Measurements from ENCODE around the gene LRPPRC.

LRPPRC gene

GRCh38 chr2:43874776-43875451 is 120.9 kb downstream of the LRPPRC start:
- H2AFZ ChIP-seq (ENCODE audit: low read depth): no peak overlapping the region
- no peak overlapping the region for H3K4me3 ChIP-seq (IDR thresholded peaks at IDR 0.05; ENCODE audit: insufficient read depth, low read depth, low read length)
- H4K20me1 ChIP-seq (ENCODE audit: insufficient read depth): no peaks in the 10 kb centered on the region
- no peak overlapping the region for H3K4me2 ChIP-seq
- H3K9ac ChIP-seq: no peak overlapping the region
- no peaks in the 10 kb centered on the region for H3K79me2 ChIP-seq (ENCODE audit: insufficient read depth, low read depth)
- H3K36me3 ChIP-seq (ENCODE audit: insufficient read depth): no peaks in the 10 kb centered on the region
- H3K27me3 ChIP-seq (ENCODE audit: insufficient read depth, low read depth): peaks cover 3% of the 10 kb centered on the region; the same call in 1 of the 2 replicates
- no peak overlapping the region for H3K27ac ChIP-seq
- TF ChIP-seq CTCF (conservative IDR thresholded peaks at IDR 0.05; ENCODE audit: low read depth, low read length): no peak
- no peaks in the 10 kb centered on the region for H3K4me1 ChIP-seq (ENCODE audit: low read depth, poor library complexity, severe bottlenecking)

DNA sequence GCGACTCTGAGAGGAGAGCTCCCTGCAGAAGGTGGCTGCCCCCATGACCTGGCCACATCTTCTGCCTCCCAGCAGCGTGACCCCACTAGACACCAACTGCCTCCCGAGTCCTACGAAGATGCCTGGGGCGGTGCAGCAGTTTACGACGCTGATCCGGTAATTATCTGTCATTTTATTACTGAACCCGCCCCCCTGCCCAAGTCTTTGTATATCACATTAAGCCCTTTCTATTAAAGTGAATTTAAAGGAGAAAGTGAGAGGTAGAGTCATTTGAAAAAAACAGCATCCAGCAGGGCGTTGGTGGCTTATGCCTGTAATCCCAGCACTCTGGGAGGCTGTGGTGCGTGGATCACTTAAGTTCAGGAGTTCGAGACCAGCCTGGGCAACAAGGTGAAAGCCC is 123.6 kb downstream of the LRPPRC start:
- H3K27me3 ChIP-seq (ENCODE audit: insufficient read depth, low read depth): peaks cover 6% of the 10 kb centered on the region; the same call in 1 of the 2 replicates
- TF ChIP-seq CTCF (conservative IDR thresholded peaks at IDR 0.05; ENCODE audit: low read depth, low read length): no peak

GRCh38 chr2:43855292-43855691 is 140.5 kb downstream of the LRPPRC start:
- TF ChIP-seq CTCF (conservative IDR thresholded peaks at IDR 0.05; ENCODE audit: low read depth, low read length): no peak
- H3K27ac ChIP-seq: no peak overlapping the region
- H3K9ac ChIP-seq: no peak overlapping the region
- H3K4me2 ChIP-seq: no peak overlapping the region
- H4K20me1 ChIP-seq (ENCODE audit: insufficient read depth): no peaks in the 10 kb centered on the region
- H2AFZ ChIP-seq (ENCODE audit: low read depth): no peak overlapping the region
- no peaks in the 10 kb centered on the region for H3K36me3 ChIP-seq (ENCODE audit: insufficient read depth)
- no peak overlapping the region for H3K4me3 ChIP-seq (IDR thresholded peaks at IDR 0.05; ENCODE audit: insufficient read depth, low read depth, low read length)
- no peaks in the 10 kb centered on the region for H3K4me1 ChIP-seq (ENCODE audit: low read depth, poor library complexity, severe bottlenecking)
- no peaks in the 10 kb centered on the region for H3K79me2 ChIP-seq (ENCODE audit: insufficient read depth, low read depth)
- H3K27me3 ChIP-seq (ENCODE audit: insufficient read depth, low read depth): peaks cover 32% of the 10 kb centered on the region; the same call in 1 of the 2 replicates

More for the DNA sequence above, 123.6 kb downstream of the LRPPRC start:
- H3K27ac ChIP-seq: no peak overlapping the region
- no peak overlapping the region for H3K4me3 ChIP-seq (IDR thresholded peaks at IDR 0.05; ENCODE audit: insufficient read depth, low read depth, low read length)
- H4K20me1 ChIP-seq (ENCODE audit: insufficient read depth): no peaks in the 10 kb centered on the region
- H2AFZ ChIP-seq (ENCODE audit: low read depth): no peak overlapping the region
- H3K4me1 ChIP-seq (ENCODE audit: low read depth, poor library complexity, severe bottlenecking): no peaks in the 10 kb centered on the region
- H3K9ac ChIP-seq: no peak overlapping the region
- H3K4me2 ChIP-seq: no peak overlapping the region
- H3K36me3 ChIP-seq (ENCODE audit: insufficient read depth): no peaks in the 10 kb centered on the region
- H3K79me2 ChIP-seq (ENCODE audit: insufficient read depth, low read depth): no peaks in the 10 kb centered on the region

DNA sequence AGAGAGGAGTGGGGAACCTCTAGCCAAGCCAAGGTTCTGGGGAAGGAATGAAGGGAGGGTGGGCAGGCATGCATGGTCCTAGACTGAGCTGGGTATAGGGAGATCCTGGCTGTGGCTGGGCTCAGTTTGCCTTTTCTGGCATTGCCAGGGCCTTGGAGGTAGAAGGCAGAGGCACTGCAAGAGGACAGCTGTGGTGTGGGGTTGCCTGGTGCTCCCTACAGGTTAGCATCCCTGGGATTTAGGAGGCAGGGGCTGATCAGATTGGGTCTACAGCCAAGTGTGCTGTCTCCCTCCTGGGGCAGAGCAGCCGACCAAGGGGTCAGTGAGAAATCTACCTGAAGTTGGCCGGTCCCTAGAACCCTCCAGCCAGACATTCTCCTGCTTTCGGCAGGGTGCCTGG is 141.1 kb downstream of the LRPPRC start:
- Histone ChIP-seq H3K4me3 (IDR thresholded peaks at IDR 0.05; ENCODE audit: insufficient read depth, low read depth, low read length) (no peak overlapping the region), H3K4me1 (ENCODE audit: low read depth, poor library complexity, severe bottlenecking) (no peaks in the 10 kb centered on the region), H3K27me3 (ENCODE audit: insufficient read depth, low read depth) (peaks cover 30% of the 10 kb centered on the region; the same call in 1 of the 2 replicates), H3K79me2 (ENCODE audit: insufficient read depth, low read depth) (no peaks in the 10 kb centered on the region), H3K36me3 (ENCODE audit: insufficient read depth) (no peaks in the 10 kb centered on the region), H4K20me1 (ENCODE audit: insufficient read depth) (no peaks in the 10 kb centered on the region), H3K4me2 (no peak overlapping the region), H2AFZ (ENCODE audit: low read depth) (no peak overlapping the region), H3K9ac (no peak overlapping the region), H3K27ac (no peak overlapping the region)
- no peak for TF ChIP-seq CTCF (conservative IDR thresholded peaks at IDR 0.05; ENCODE audit: low read depth, low read length)

Measured in KMS-11 (cell line).